HG03558 (cell line): Measurements from ENCODE around the gene ST8SIA4.
"Not testable (repeated sequence)": the region's sequence is repeated elsewhere in the genome, so short reads cannot be mapped to it uniquely, and the experiment has no call there.

Source experiments
- ATAC-seq: cut with Tn5 transposase; IDR thresholded peaks from one replicate; pipeline ENCODE4 v1.9.1; 2021; ENCODE audit warnings: moderate number of reproducible peaks; ENCODE audit not compliant: unreplicated experiment; ENCODE audit errors: extremely low read depth

The ST8SIA4 gene

DNA sequence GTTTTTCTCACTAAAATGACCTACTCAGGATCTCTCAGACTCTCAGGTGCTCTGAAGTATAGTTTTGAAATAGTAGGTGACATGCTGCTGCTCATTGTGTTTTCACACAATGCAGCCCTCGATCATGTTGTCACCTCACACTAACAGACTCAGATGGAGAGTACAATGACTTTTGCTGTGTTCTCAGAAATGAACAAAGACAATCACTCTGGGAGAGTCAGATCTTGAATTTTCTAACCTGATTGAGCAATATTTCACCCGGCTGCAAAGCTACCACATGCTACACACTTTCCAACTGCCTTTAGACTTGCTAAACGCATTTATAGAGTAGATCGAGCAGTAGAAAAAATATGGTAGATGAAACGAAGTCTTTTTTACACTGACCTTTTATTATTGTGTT, 113.4 kb downstream of the ST8SIA4 start:
- ATAC-seq: no peak

DNA sequence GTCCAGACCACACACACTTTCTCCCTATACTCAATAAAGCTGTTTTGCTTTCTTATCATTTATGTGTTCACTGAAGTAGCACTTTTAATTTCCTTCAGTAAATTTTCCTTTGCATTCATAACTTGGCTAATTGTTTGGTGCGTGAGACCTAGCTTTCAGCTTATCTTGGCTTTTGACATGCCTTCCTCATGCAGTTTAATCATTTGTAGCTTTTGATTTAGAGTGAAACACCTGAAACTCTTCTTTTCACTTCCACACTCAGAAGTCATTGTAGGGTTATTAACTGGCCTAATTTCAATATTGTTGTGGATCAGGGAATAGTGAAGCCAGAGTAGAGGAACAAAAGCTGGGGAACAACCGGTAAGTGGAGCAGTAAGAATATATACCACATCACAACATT, 114.7 kb downstream of the ST8SIA4 start:
- no peak for ATAC-seq

DNA sequence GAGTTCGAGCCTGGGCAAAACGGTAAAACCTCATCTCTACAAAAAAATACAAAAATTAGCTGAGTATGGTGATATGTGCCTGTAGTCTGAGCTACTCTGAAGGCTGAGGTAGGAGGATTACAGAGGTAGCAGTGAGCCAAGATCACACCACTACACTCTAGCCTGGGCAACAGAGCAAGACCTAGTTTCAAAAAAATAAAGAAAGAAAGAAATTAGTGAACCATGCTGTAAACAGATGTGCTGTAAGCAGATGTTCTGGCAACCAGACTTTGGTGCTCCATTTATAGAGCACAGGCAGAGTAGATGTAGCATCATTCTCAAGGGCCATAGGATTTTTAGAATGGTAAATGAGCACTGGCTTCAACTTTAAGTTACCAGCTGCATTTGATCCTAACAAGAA, 115.4 kb downstream of the ST8SIA4 start:
- peak; percentile 85 for ATAC-seq

DNA sequence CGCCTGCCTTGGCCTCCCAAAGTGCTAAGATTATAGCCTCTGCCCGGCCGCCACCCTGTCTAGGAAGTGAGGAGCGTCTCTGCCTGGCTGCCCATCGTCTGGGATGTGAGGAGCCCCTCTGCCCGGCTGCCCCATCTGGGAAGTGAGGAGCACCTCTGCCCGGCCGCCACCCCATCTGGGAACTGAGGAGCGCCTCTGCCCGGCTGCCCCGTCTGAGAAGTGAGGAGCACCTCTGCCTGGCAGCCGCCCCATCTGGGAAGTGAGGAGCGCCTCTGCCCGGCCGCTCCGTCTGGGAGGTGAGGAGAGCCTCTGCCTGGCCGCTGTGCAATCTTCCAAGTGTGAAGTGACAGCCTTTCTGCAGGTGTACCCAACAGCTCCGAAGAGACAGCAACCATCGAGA, 117.5 kb downstream of the ST8SIA4 start:
- not testable (repeated sequence) for ATAC-seq

DNA sequence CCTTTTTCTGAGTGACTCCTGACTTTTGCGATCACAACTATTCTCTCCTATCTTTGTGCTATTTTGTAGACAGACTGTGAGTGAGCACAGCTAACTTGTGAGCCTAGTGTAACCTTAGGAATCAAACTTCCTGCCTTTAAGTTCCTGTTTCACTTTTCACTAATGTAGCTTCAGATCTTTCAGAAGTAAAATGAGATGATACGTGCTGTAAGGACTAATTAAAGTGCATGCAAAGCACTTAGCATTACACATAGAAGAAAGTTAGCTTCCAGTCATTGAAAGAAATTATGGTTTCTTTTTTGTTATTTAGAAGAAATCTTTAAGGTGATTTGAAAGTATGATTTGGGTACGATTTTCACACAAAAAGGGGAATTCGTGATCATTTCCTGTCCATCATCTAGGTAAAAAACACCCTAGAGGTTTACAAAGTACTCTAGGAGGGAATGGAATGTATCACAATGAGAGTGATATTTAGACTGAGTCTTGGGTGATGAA, 122.7 kb downstream of the ST8SIA4 start:
- peak; percentile 60 for ATAC-seq

DNA sequence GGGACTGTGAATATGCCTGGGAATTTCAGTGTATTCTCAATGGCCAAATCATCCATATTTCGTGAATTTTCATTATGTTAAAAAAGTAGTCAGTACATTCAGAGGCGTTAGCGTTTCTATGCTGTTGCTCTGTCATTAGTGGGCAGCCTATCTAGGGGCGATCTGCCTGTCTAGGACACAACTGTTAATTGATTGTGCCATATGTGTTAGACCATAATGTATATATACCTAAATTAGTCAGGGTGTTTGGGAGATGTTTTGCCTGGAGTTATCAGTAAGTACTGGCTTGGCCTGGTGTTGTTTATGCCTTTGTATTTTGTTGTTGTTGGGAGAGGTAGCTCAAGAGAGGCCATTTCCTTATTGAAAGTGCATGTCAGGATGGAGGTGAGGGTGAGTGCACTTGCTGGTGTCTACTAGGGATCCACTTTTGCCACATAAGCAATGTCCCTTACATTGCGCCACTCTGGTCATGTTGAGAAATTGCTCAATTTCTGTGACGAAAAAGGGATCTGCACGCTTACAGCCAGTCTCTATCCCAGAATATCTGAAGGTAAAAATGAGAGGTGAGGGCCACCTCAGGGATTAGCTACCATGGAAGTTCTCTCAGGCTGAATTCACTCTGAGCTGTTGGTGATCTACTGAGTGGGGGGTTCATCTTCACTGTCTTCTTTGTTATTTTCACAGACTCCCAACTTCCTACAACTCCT, 123.3 kb downstream of the ST8SIA4 start:
- ATAC-seq: peak; percentile 3

DNA sequence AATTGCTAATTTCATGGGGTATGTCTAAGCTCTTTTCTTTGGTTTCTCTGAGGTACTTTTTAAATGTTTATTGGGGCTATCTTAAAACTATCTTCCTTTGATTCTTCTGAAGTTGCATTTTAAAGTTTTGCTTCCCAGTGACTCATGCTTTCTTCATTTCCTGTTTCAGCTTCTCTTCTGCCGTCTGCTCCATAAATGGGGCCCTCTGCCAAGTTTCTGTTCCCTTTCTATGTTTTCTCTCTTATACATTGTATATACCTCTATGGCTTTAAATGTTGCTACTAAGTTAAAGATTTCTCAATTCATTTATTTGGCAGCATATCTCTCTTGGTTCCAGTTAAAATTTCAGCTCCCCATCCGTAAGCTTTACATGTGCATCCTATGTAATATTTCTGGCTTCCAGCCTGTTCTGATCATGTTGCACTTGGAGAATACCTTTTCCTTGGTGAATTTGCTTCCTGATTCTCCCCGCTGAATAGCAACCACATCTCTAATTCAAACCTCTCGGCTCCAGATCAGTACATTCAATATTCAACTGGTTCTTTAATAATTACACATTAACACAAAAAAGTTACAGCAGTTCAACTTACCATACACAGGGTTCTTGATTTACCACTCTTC, 125.3 kb downstream of the ST8SIA4 start:
- peak; percentile 54 for ATAC-seq

DNA sequence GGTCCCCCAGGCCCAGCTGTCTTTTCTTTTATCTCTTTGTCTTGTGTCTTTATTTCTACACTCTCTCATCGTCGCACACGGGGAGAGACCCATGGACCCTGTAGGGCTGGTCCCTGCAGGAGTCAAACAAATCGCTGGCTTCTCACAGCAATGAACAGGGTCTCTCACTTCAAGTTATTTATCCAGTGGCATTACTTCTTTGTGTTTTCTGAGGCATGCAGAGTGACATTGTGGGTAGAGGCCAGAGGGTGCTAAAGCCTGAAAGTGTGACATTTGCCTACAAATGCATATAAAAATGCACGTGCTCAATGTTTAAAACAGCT, 127.6 kb downstream of the ST8SIA4 start:
- ATAC-seq: no peak

DNA sequence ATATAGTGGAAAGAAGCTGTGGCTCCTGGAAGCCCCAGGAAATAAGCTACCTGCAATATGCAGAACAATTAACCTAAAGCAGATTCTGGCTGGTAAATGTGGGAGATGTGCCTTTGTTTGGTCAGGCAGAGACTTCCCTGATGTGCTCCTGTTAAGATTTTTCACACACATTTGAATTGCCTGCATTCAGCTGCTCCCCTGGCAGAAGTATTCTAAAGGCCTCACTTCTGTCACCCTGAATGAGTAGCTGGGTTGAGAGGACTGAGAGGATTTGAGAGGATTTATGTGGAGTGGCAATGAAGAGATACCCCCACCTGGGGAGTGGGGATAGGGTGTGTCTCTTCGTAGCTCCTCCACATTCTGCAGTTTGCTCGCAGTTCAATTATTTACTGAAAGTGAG, 130.5 kb downstream of the ST8SIA4 start:
- no peak for ATAC-seq

DNA sequence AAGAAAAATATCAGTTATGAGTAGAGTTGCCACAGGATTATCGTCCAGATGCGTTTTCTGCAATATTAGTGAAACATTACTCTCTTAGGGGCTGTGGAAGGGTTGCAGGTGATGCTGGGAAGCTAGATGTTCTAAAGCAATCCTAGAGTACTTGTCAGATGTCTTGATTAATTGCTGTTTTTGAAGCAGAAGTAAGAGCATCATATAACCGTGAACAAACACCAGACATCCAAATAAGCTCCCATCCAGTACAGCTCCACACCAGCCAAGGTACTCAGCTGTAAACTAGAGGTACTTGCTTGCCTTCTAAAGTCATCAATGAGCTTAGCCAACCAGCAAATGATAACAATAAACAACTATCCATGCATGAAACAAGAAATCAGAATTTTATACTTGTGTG, 131.1 kb downstream of the ST8SIA4 start:
- no peak for ATAC-seq

DNA sequence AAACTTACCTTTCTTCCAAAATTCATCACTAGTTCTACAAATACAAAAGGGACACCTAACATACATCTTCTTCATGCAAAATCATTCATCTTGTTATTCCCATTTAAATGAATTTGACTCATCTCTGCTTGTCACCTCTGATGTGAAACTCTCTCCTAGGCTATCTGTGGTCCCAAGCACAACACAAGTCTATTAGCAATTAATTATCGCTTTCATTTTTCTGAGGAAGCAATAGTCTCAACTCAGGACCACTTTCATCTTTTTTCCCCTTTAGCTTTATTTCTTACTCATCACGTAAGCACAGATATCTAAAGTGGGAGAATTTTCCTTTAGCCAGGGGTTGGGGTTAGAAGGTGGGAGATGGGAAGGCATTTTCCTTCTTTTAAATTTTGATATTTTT, 131.9 kb downstream of the ST8SIA4 start:
- no peak for ATAC-seq

DNA sequence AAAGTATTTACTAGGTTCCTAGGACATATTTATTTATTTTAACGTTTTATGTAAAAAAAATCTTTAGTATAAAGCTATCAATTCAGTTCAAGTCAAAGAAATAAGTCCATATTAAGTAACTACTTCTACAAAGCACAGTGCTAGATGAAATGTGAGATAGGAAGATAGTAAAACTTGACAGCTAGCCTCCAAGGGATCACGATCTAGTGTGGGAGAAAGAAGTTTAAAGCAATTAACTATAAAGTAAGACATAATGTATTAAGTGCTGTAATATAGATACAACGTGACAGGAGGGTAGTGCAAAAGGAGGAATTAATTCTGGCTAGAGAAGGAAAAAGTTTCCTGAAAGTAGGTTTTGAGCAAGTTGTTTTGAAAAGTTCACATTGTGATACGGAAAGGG, 134.9 kb downstream of the ST8SIA4 start:
- no peak for ATAC-seq

DNA sequence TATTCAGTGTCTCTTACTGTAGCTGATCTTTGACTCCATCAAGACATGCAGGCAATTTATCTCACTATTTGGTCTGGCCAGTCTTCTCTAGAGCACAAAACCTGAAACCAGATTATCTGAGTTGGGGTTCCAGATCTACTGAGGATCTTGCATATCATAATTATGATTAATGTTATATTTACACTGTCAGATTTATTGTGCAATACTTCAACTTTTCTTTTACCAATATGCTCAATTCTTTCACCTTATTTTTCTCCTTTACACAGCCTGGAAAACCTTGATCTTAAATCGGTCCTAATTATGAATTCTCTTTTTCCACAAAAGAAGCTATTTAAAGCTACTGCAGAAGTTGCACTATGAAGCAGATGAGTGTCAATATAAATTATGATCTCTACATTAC, 140.1 kb downstream of the ST8SIA4 start:
- no peak for ATAC-seq

DNA sequence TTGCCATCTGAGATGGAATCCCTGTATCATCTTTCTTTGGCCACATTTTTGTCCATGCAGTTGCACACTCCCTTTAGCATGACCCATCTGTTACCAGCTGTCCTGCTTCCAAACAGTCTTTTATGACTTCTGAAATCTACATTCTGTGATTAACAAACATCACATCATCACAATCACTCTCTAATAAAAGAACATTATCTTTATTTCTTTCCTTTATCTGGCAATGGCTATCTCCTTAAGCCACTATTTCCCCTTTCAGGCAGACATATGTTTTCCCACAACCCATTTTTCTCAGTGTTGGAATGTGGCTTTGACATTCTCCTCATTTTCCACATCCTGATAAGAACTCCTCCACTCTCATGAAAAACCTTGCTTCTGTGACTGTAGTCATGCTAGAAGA, 141.0 kb downstream of the ST8SIA4 start:
- ATAC-seq: no peak

DNA sequence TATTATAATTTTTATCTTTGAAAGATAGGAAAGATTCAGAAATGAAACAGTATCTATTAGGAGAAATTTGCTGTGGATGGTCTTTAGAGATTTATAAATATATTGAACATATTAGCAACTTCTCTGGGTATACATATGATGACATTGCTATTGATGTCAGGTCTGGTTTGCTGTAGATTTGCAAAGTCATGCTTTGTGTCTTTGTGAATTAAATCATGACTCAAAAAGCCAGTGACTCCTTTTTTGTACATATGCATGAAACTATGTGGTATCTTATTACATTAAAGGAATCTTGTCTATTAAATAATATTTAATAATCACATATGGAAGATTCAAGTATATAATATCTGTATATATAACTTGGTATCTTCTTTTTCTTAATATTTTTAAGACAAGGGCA, 141.9 kb downstream of the ST8SIA4 start:
- no peak for ATAC-seq

DNA sequence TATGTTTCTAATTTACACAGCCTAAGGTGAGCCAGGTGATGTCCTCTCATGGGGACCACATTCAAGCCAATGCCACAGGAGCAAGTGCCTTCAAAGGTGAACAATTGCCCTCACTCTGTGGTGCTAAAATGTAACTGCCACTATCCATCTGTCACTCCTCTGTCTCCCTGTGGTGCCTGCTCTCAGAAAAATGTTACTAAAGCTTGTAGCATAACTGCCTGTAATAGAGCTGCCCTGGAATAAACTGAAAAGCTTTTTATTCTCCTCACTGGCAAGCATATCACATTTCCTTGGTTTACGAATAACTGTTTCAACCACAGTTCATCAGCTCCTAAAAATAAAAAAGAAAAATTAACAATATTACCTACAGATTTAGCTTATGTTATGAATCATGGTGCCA, 142.4 kb downstream of the ST8SIA4 start:
- ATAC-seq: no peak

DNA sequence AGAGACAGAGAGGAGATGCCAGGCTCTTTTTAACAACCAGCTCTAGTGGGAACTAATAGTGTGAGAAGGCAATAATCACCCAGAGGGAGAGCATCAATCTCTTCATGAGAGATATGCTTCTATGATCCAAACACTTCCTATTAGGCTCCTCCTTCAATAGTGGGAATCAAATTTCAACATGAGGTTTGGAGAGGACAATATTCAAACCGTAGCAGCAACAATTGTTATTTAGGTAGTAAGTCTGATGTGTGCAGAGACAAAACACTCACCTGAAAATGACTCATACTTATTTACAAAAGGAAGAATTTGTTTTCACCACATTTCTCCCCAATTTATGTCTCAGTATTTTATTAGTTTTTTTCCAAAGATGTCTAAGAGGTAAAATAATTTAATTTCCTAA, 144.3 kb downstream of the ST8SIA4 start:
- ATAC-seq: no peak

DNA sequence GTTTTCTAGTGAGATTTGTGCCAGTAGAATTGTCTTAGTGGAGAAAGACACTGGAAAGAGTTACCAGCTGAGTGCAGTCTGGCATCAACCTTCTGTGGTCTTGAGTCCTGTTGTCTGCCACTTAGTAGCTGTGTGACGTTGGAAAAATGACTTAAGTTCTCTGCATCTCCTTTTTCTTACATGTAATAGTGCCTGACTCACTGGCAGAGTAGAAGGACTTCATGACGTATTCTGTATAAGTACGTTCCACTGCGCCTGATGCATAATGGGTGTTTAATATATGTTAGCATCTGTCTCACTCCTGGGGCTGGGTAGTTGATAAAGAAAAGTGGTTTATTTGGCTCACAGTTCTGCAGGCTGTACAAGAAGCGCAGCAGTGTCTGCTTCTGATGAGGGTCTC, 144.8 kb downstream of the ST8SIA4 start:
- ATAC-seq: no peak

DNA sequence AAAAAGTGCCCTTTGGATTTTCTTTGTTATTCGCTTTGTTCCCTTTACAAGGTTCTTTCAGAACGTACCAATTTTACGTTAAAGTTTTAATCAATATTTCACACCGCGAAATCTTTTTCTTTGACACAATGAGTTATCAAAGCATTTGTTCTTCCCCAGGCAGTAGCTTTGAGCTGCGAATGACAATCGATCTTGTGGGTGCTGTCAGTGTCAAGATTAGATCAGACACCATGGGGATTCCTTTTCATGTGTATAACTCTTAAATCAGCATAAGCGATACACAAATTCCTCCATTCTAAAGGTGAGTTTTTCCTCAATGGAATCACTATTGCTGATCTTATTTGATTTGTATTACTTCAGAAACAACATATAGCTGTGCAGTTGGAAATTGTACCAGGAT, 145.5 kb downstream of the ST8SIA4 start:
- ATAC-seq: no peak
